ENCODE data around the gene LUC7L.
A peak's percentile ranks its signal among the peaks of the same experiment; 100 is the strongest.

LUC7L gene

DNA sequence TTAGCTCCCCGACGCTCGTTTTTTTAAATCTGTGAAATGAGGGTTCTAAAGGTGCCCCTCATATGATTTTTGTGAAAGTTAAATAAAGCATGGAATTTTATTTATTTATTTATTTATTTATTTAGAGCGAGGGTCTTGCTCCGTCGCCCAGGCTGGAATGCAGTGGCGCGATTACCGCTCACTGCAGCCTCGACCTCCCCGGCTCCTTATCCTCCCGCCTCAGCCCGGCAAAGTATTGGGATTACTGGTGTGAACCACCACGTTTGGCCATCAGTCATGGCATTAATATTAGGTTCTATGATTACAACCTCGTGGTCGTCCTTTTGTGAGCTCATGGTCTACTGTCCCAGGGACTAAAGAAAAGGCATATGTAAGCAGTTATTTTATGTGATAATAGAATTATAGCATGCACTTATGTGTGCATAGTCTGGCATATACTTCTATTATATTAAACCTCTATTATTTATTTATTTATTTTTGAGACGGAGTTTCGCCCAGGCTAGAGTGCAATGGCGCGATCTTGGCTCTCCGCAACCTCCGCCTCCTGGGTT is 557 bp upstream of the LUC7L start:
- no peak overlapping the region for H3K4ac ChIP-seq (ENCODE audit: low read depth in 1 of 2, low read length in 2 of 2)
- WGBS = 89% methylated on average over 22 of the region's 22 CpGs

GRCh38 chr16:228151-228851 is 948 bp downstream of the LUC7L start:
- no peaks in the 10 kb centered on the region for H3K27me3 ChIP-seq (ENCODE audit: control insufficient read depth in 1 of 2, insufficient read depth in 1 of 2, low read length in 2 of 2)
- H3K14ac ChIP-seq (ENCODE audit: low read length in 2 of 2) = peak overlapping the region in 1 of 2 experiments; percentile 97
- peak overlapping the region; percentile 75 for H3K4me2 ChIP-seq (ENCODE audit: low read length, poor library complexity, severe bottlenecking)
- H3K36me3 ChIP-seq (ENCODE audit: control insufficient read depth in 1 of 2, insufficient read depth in 2 of 2, low read depth in 1 of 2, low read length in 2 of 2) = peaks cover 23 to 39% of the 10 kb centered on the region in 2 experiments
- WGBS = 33% methylated on average over 8 of the region's 9 CpGs
- peak overlapping the region; percentile 90 to 99 for H3K4me3 ChIP-seq (ENCODE audit: insufficient read depth in 1 of 2, low read depth in 1 of 2, low read length in 2 of 2)
- H3K4ac ChIP-seq (ENCODE audit: low read depth in 1 of 2, low read length in 2 of 2) = peak overlapping the region; percentile 93 to 99
- no peak overlapping the region for H2BK12ac ChIP-seq (ENCODE audit: low read length in 2 of 2)
- H3K18ac ChIP-seq (ENCODE audit: low read depth in 1 of 2, low read length in 2 of 2) = peak overlapping the region; percentile 78 to 90
- no peaks in the 10 kb centered on the region for H3K9me3 ChIP-seq (ENCODE audit: control insufficient read depth, low read length)
- H3K23ac ChIP-seq (ENCODE audit: low read length in 2 of 2) = peak overlapping the region in 1 of 2 experiments; percentile 83
- H2AK5ac ChIP-seq (ENCODE audit: low read length, severe bottlenecking) = peak overlapping the region; percentile 16
- DNase-seq = no peak
- peaks cover 3% of the 10 kb centered on the region for H3K4me1 ChIP-seq (ENCODE audit: control insufficient read depth, insufficient read depth, low read depth, low read length)
- no peak overlapping the region for H4K8ac ChIP-seq (ENCODE audit: low read length)
- H2BK5ac ChIP-seq (ENCODE audit: low read depth, low read length, poor library complexity, severe bottlenecking) = no peak overlapping the region
- no peak overlapping the region for H2BK120ac ChIP-seq (ENCODE audit: low read depth, low read length)
- peaks cover 3% of the 10 kb centered on the region for H3K79me1 ChIP-seq (replicated peaks; ENCODE audit: low read length, poor library complexity, severe bottlenecking)
- peak overlapping the region; percentile 64 for H3K27ac ChIP-seq (ENCODE audit: low read length, poor library complexity, severe bottlenecking)
- H3K9ac ChIP-seq (ENCODE audit: low read length) = peak overlapping the region; percentile 98
- H4K91ac ChIP-seq (ENCODE audit: low read length) = no peak overlapping the region
- H2AFZ ChIP-seq (ENCODE audit: low read depth, low read length) = peak overlapping the region; percentile 64
- no peak overlapping the region for H2BK15ac ChIP-seq (ENCODE audit: low read depth, poor library complexity, severe bottlenecking)

More for the DNA sequence above, 557 bp upstream of the LUC7L start:
- H3K4me2 ChIP-seq (ENCODE audit: low read length, poor library complexity, severe bottlenecking) = peak overlapping the region; percentile 73
- no peak overlapping the region for H2BK12ac ChIP-seq (ENCODE audit: low read length in 2 of 2)
- peaks cover 3% of the 10 kb centered on the region for H3K4me1 ChIP-seq (ENCODE audit: control insufficient read depth, insufficient read depth, low read depth, low read length)
- no peak overlapping the region for H4K91ac ChIP-seq (ENCODE audit: low read length)
- H2AFZ ChIP-seq (ENCODE audit: low read depth, low read length) = no peak overlapping the region
- no peak for DNase-seq
- H3K23ac ChIP-seq (ENCODE audit: low read length in 2 of 2) = no peak overlapping the region
- H3K9me3 ChIP-seq (ENCODE audit: control insufficient read depth, low read length) = no peaks in the 10 kb centered on the region
- peak overlapping the region; percentile 90 for H4K8ac ChIP-seq (ENCODE audit: low read length)
- H3K4me3 ChIP-seq (ENCODE audit: insufficient read depth in 1 of 2, low read depth in 1 of 2, low read length in 2 of 2) = peak overlapping the region in 1 of 2 experiments; percentile 90
- H3K79me1 ChIP-seq (replicated peaks; ENCODE audit: low read length, poor library complexity, severe bottlenecking) = peaks cover 2% of the 10 kb centered on the region
- no peak overlapping the region for H3K18ac ChIP-seq (ENCODE audit: low read depth in 1 of 2, low read length in 2 of 2)
- H2BK120ac ChIP-seq (ENCODE audit: low read depth, low read length) = no peak overlapping the region
- no peak overlapping the region for H2BK5ac ChIP-seq (ENCODE audit: low read depth, low read length, poor library complexity, severe bottlenecking)
- H3K9ac ChIP-seq (ENCODE audit: low read length) = peak overlapping the region; percentile 98
- H2BK15ac ChIP-seq (ENCODE audit: low read depth, poor library complexity, severe bottlenecking) = no peak overlapping the region
- no peak overlapping the region for H3K27ac ChIP-seq (ENCODE audit: low read length, poor library complexity, severe bottlenecking)
- peak overlapping the region; percentile 53 for H2AK5ac ChIP-seq (ENCODE audit: low read length, severe bottlenecking)
- H3K36me3 ChIP-seq (ENCODE audit: control insufficient read depth in 1 of 2, insufficient read depth in 2 of 2, low read depth in 1 of 2, low read length in 2 of 2) = peaks cover 13 to 24% of the 10 kb centered on the region in 2 experiments
- no peaks in the 10 kb centered on the region for H3K27me3 ChIP-seq (ENCODE audit: control insufficient read depth in 1 of 2, insufficient read depth in 1 of 2, low read length in 2 of 2)
- no peak overlapping the region for H3K14ac ChIP-seq (ENCODE audit: low read length in 2 of 2)

GRCh38 chr16:220021-220420 is 9.2 kb downstream of the LUC7L start:
- Histone ChIP-seq H3K27me3 (ENCODE audit: control insufficient read depth in 1 of 2, insufficient read depth in 1 of 2, low read length in 2 of 2) (no peaks in the 10 kb centered on the region), H3K23ac (ENCODE audit: low read length in 2 of 2) (no peak overlapping the region), H3K27ac (ENCODE audit: low read length, poor library complexity, severe bottlenecking) (no peak overlapping the region), H3K4ac (ENCODE audit: low read depth in 1 of 2, low read length in 2 of 2) (no peak overlapping the region), H3K4me2 (ENCODE audit: low read length, poor library complexity, severe bottlenecking) (no peak overlapping the region), H3K14ac (ENCODE audit: low read length in 2 of 2) (no peak overlapping the region), H3K36me3 (ENCODE audit: control insufficient read depth in 1 of 2, insufficient read depth in 2 of 2, low read depth in 1 of 2, low read length in 2 of 2) (peaks cover 76 to 82% of the 10 kb centered on the region in 2 experiments), H4K91ac (ENCODE audit: low read length) (no peak overlapping the region), H2BK15ac (ENCODE audit: low read depth, poor library complexity, severe bottlenecking) (no peak overlapping the region), H3K79me1 (replicated peaks; ENCODE audit: low read length, poor library complexity, severe bottlenecking) (peaks cover 10% of the 10 kb centered on the region), H2AK5ac (ENCODE audit: low read length, severe bottlenecking) (no peak overlapping the region), H3K9ac (ENCODE audit: low read length) (no peak overlapping the region), H3K18ac (ENCODE audit: low read depth in 1 of 2, low read length in 2 of 2) (no peak overlapping the region), H3K9me3 (ENCODE audit: control insufficient read depth, low read length) (no peaks in the 10 kb centered on the region), H2BK12ac (ENCODE audit: low read length in 2 of 2) (no peak overlapping the region), H4K8ac (ENCODE audit: low read length) (no peak overlapping the region), H2AFZ (ENCODE audit: low read depth, low read length) (no peak overlapping the region), H3K4me3 (ENCODE audit: insufficient read depth in 1 of 2, low read depth in 1 of 2, low read length in 2 of 2) (no peak overlapping the region), H2BK120ac (ENCODE audit: low read depth, low read length) (no peak overlapping the region), H3K4me1 (ENCODE audit: control insufficient read depth, insufficient read depth, low read depth, low read length) (peaks cover 3% of the 10 kb centered on the region), H2BK5ac (ENCODE audit: low read depth, low read length, poor library complexity, severe bottlenecking) (no peak overlapping the region)
- DNase-seq = no peak
- 100% methylated on average over 2 of the region's 4 CpGs for WGBS

- Histone ChIP-seq H3K36me3 (ENCODE audit: control insufficient read depth in 1 of 2, insufficient read depth in 2 of 2, low read depth in 1 of 2, low read length in 2 of 2) (peaks cover 72 to 82% of the 10 kb centered on the region in 2 experiments), H3K18ac (ENCODE audit: low read depth in 1 of 2, low read length in 2 of 2) (no peak overlapping the region), H2BK12ac (ENCODE audit: low read length in 2 of 2) (no peak overlapping the region), H2BK15ac (ENCODE audit: low read depth, poor library complexity, severe bottlenecking) (no peak overlapping the region), H3K79me1 (replicated peaks; ENCODE audit: low read length, poor library complexity, severe bottlenecking) (peaks cover 15% of the 10 kb centered on the region), H4K91ac (ENCODE audit: low read length) (no peak overlapping the region), H3K4me2 (ENCODE audit: low read length, poor library complexity, severe bottlenecking) (no peak overlapping the region), H3K9me3 (ENCODE audit: control insufficient read depth, low read length) (no peaks in the 10 kb centered on the region), H2AFZ (ENCODE audit: low read depth, low read length) (no peak overlapping the region), H3K27me3 (ENCODE audit: control insufficient read depth in 1 of 2, insufficient read depth in 1 of 2, low read length in 2 of 2) (no peaks in the 10 kb centered on the region), H2BK5ac (ENCODE audit: low read depth, low read length, poor library complexity, severe bottlenecking) (no peak overlapping the region), H3K9ac (ENCODE audit: low read length) (no peak overlapping the region), H3K4me1 (ENCODE audit: control insufficient read depth, insufficient read depth, low read depth, low read length) (peaks cover 7% of the 10 kb centered on the region), H4K8ac (ENCODE audit: low read length) (no peak overlapping the region), H3K4ac (ENCODE audit: low read depth in 1 of 2, low read length in 2 of 2) (no peak overlapping the region), H3K27ac (ENCODE audit: low read length, poor library complexity, severe bottlenecking) (no peak overlapping the region), H3K23ac (ENCODE audit: low read length in 2 of 2) (no peak overlapping the region), H2AK5ac (ENCODE audit: low read length, severe bottlenecking) (no peak overlapping the region), H3K4me3 (ENCODE audit: insufficient read depth in 1 of 2, low read depth in 1 of 2, low read length in 2 of 2) (no peak overlapping the region), H3K14ac (ENCODE audit: low read length in 2 of 2) (no peak overlapping the region), H2BK120ac (ENCODE audit: low read depth, low read length) (no peak overlapping the region)
- no peak for DNase-seq
- WGBS = 100% methylated on average over 1 of the region's 3 CpGs
Observed at GRCh38 chr16:212999-213398, 16.2 kb downstream of the LUC7L start.

Measured in mesenchymal stem cell (in vitro differentiated cells and primary cell).